ENCODE data around the gene CCDC102A. TPM values are rescaled to one million over a fixed set of nuclear protein-coding genes. Genes with fewer than 3 reads are reported as not detected.

The CCDC102A gene
- total RNA-seq, 1 experiment from 2014 or later: 5.2 TPM

DNA sequence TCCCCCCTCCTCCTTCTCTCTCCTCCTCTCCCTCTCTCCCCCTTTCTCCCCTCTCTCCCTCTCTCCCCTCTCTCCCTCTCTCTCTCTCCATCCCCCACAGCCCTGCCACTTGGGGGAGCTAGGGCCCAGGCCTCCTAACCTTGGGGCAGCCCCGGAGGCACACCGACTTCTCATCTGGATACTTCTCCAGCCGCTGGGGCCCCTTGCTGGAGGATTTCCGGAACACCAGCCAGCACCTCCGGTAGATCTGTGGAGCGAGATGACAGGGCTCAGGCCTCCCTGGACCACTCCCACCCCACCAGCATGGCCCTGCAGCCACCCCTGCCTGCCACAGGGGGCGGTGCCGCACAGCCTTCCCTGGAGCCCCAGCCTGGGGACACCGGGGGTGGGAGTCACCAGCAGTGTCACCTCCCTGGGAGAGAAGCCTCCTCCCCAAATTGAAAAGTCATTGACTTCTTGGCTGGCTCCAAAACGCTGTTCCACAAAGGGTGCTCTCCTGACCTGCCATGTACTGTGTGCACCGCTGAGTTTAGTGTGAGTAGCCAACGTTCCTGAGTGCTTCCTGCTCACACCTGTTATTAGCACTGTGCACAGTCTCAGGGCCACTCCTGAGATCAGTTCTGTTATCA is 60.5 kb downstream of the CCDC102A start:
- peaks cover 6% of the 10 kb centered on the region for H3K27me3 Mint-ChIP-seq (ENCODE audit: low read depth)
- H3K27ac Mint-ChIP-seq: peak overlapping the region; percentile 27; the same call in 1 of the 2 replicates
- peak overlapping the region; percentile 43; the same call in 1 of the 2 replicates for H3K4me3 Mint-ChIP-seq
- peak; percentile 61; the same call in 1 of the 2 replicates for TF ChIP-seq SMAD3 (CRISPR knock-in tag; IDR thresholded peaks at IDR 0.05; ENCODE audit: borderline replicate concordance)
- 0 out of 2 replicates have a peak, but pooled peaks have one; percentile 36 for TF ChIP-seq SP1 (CRISPR knock-in tag; conservative IDR thresholded peaks at IDR 0.05)
- TF ChIP-seq GABPB1 (CRISPR knock-in tag; IDR thresholded peaks at IDR 0.05): no peak
- TF ChIP-seq ZNF317 (CRISPR knock-in tag; IDR thresholded peaks at IDR 0.05; ENCODE audit: borderline replicate concordance, low read depth): no peak
- TF ChIP-seq, protein P1, sequence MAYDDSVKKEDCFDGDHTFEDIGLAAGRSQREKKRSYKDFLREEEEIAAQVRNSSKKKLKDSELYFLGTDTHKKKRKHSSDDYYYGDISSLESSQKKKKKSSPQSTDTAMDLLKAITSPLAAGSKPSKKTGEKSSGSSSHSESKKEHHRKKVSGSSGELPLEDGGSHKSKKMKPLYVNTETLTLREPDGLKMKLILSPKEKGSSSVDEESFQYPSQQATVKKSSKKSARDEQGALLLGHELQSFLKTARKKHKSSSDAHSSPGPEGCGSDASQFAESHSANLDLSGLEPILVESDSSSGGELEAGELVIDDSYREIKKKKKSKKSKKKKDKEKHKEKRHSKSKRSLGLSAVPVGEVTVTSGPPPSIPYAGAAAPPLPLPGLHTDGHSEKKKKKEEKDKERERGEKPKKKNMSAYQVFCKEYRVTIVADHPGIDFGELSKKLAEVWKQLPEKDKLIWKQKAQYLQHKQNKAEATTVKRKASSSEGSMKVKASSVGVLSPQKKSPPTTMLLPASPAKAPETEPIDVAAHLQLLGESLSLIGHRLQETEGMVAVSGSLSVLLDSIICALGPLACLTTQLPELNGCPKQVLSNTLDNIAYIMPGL (CRISPR knock-in tag; IDR thresholded peaks at IDR 0.05): peak; percentile 66; the same call in 1 of the 2 replicates
- TF ChIP-seq, protein P2, sequence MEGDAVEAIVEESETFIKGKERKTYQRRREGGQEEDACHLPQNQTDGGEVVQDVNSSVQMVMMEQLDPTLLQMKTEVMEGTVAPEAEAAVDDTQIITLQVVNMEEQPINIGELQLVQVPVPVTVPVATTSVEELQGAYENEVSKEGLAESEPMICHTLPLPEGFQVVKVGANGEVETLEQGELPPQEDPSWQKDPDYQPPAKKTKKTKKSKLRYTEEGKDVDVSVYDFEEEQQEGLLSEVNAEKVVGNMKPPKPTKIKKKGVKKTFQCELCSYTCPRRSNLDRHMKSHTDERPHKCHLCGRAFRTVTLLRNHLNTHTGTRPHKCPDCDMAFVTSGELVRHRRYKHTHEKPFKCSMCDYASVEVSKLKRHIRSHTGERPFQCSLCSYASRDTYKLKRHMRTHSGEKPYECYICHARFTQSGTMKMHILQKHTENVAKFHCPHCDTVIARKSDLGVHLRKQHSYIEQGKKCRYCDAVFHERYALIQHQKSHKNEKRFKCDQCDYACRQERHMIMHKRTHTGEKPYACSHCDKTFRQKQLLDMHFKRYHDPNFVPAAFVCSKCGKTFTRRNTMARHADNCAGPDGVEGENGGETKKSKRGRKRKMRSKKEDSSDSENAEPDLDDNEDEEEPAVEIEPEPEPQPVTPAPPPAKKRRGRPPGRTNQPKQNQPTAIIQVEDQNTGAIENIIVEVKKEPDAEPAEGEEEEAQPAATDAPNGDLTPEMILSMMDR (IDR thresholded peaks at IDR 0.05): peak; percentile 72
- H3K9me3 Mint-ChIP-seq: no peaks in the 10 kb centered on the region
- ChIA-PET POLR2A (interaction anchor here (1.6 kb wide), 1 partner anchor 11 kb away, joined by 7 read pairs; the partner anchor contains the start of gene DOK4), CTCF (interaction anchor here (0.7 to 8.2 kb wide), 14 partner anchors 11 to 176 kb away, joined by 3 to 80 read pairs (median 4); partner anchors contain the start of gene POLR2C)
- peaks cover 75% of the 10 kb centered on the region for H3K4me1 Mint-ChIP-seq
- DNase-seq (ENCODE audit: low spot score): peak; percentile 95
- H3K36me3 Mint-ChIP-seq: peaks cover 11% of the 10 kb centered on the region
- peak; percentile 81 for ATAC-seq

DNA sequence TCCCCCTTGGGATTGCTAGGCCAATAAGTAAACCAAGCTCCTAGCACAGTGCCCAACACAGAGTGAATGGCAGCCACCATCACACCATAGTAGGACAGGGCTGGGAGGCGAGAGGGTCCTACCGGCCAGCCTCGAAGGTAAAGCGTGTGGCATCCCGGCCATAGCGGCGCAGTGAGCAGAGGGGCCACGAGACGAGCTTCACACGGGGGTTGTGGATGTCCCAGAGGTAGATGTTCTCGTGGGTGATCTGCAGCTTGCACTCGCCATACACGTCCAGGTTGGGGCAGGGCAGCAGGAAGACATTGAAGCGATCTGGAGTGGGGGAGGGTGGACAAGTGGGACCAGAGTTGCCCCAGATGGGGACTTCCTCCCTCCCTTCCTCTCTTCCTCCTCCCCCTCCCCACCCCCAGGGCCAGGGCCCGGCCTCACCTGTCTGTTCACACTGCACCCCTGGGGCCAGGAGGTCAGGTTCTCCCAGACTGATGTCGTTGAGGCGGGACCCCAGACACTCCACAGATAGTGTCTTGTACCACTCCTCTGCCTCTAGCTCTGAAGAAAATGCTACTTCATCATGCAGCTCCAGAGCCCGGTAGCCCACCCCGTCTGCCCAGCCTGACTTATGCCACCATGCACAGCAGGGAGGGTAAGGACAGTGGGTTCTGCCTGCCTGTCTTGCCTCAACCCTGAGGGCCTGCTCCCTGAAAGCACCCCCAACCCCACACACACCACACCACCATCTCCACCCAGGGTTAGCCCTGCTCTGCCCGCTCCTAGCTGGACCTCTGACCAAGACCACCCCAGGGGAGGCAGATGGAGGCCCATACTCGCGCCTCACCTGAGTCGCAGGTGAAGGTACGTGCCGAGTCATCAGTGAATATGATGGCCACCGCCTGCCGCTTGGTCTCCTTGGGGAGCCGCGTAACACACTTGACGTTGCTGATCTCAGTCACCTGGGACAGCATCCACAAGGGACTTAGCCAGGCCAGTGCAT is 61.4 kb downstream of the CCDC102A start:
- Mint-ChIP-seq H3K36me3 (peaks cover 19% of the 10 kb centered on the region), H3K4me3 (peak overlapping the region; percentile 29), H3K9me3 (no peaks in the 10 kb centered on the region), H3K4me1 (peaks cover 73% of the 10 kb centered on the region), H3K27ac (no peak overlapping the region), H3K27me3 (ENCODE audit: low read depth) (peaks cover 6% of the 10 kb centered on the region)
- ChIA-PET CTCF (interaction anchor here (0.6 to 8.2 kb wide), 13 partner anchors 12 to 175 kb away, joined by 3 to 80 read pairs (median 4); partner anchors contain the start of gene POLR2C), POLR2A (interaction anchor here (0.7 kb wide), 1 partner anchor 28 kb away, joined by 3 read pairs; the partner anchor contains the start of genes CIAPIN1 and COQ9)
- TF ChIP-seq, protein P3, sequence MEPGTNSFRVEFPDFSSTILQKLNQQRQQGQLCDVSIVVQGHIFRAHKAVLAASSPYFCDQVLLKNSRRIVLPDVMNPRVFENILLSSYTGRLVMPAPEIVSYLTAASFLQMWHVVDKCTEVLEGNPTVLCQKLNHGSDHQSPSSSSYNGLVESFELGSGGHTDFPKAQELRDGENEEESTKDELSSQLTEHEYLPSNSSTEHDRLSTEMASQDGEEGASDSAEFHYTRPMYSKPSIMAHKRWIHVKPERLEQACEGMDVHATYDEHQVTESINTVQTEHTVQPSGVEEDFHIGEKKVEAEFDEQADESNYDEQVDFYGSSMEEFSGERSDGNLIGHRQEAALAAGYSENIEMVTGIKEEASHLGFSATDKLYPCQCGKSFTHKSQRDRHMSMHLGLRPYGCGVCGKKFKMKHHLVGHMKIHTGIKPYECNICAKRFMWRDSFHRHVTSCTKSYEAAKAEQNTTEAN (CRISPR knock-in tag; IDR thresholded peaks at IDR 0.05): no peak
- TF ChIP-seq, protein P1 (CRISPR knock-in tag; IDR thresholded peaks at IDR 0.05): 0 out of 2 replicates have a peak, but pooled peaks have one; percentile 52
- no peak for TF ChIP-seq ESRRA (CRISPR knock-in tag; IDR thresholded peaks at IDR 0.05; ENCODE audit: borderline replicate concordance)
- TF ChIP-seq FOXP1 (CRISPR knock-in tag; IDR thresholded peaks at IDR 0.05; ENCODE audit: borderline replicate concordance): peak; percentile 18; the same call in 1 of the 2 replicates
- no peak for TF ChIP-seq TEAD1 (CRISPR knock-in tag; IDR thresholded peaks at IDR 0.05)
- ATAC-seq: no peak
- no peak for DNase-seq (ENCODE audit: low spot score)

DNA sequence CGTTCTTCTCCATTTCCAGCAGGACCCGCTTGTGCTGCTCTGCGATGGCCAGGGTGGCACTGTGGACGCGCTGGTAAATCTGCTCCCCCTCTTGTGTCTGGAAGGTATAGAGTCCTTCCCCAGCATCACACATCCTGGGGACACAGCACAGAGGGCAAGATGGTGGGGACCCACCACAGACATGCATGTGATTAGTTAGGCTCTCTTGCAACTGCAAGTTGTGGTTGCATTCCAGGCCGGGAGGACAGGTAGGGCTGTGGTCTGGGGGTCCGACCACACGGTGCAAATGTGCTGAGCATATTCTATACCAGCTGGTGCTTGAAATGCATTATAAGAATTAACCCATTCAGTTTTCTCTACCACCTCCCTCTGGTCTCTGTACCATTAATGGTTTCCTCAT is 62.5 kb downstream of the CCDC102A start:
- H3K9me3 Mint-ChIP-seq: no peaks in the 10 kb centered on the region
- ATAC-seq (no peak), DNase-seq (ENCODE audit: low spot score) (no peak)
- peaks cover 30% of the 10 kb centered on the region for H3K36me3 Mint-ChIP-seq
- peaks cover 3% of the 10 kb centered on the region; the same call in 1 of the 2 replicates for H3K27me3 Mint-ChIP-seq (ENCODE audit: low read depth)
- TF ChIP-seq TCF7 (CRISPR knock-in tag; IDR thresholded peaks at IDR 0.05; ENCODE audit: low read depth): no peak
- TF ChIP-seq, protein P4, sequence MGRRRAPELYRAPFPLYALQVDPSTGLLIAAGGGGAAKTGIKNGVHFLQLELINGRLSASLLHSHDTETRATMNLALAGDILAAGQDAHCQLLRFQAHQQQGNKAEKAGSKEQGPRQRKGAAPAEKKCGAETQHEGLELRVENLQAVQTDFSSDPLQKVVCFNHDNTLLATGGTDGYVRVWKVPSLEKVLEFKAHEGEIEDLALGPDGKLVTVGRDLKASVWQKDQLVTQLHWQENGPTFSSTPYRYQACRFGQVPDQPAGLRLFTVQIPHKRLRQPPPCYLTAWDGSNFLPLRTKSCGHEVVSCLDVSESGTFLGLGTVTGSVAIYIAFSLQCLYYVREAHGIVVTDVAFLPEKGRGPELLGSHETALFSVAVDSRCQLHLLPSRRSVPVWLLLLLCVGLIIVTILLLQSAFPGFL (CRISPR knock-in tag; IDR thresholded peaks at IDR 0.05; ENCODE audit: borderline replicate concordance): no peak
- no peak for TF ChIP-seq ZNF219 (CRISPR knock-in tag; IDR thresholded peaks at IDR 0.05; ENCODE audit: borderline replicate concordance)
- TF ChIP-seq GRHL2 (CRISPR knock-in tag; IDR thresholded peaks at IDR 0.05; ENCODE audit: insufficient replicate concordance, severe bottlenecking): no peak
- TF ChIP-seq, protein P5, sequence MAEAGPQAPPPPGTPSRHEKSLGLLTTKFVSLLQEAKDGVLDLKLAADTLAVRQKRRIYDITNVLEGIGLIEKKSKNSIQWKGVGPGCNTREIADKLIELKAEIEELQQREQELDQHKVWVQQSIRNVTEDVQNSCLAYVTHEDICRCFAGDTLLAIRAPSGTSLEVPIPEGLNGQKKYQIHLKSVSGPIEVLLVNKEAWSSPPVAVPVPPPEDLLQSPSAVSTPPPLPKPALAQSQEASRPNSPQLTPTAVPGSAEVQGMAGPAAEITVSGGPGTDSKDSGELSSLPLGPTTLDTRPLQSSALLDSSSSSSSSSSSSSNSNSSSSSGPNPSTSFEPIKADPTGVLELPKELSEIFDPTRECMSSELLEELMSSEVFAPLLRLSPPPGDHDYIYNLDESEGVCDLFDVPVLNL (CRISPR knock-in tag; IDR thresholded peaks at IDR 0.05; ENCODE audit: borderline replicate concordance, low read depth): no peak
- no peak for TF ChIP-seq TEAD4 (CRISPR knock-in tag; IDR thresholded peaks at IDR 0.05)
- no peak overlapping the region for H3K4me3 Mint-ChIP-seq
- H3K27ac Mint-ChIP-seq: no peak overlapping the region
- peaks cover 68% of the 10 kb centered on the region for H3K4me1 Mint-ChIP-seq
- ChIA-PET POLR2A (no interaction called here), CTCF (interaction anchor here (6.3 to 8.2 kb wide), 2 partner anchors 12 to 44 kb away, joined by 63 to 80 read pairs; partner anchors contain the start of gene POLR2C)

Measured in WTC11 (cell line).